Caco-2 (cell line): Measurements from ENCODE around the gene SPDYE1. TPM values are rescaled to one million over a fixed set of nuclear protein-coding genes. Genes with fewer than 3 reads are reported as not detected.
A peak's percentile ranks its signal among the peaks of the same experiment; 100 is the strongest.

Experiments used
- BruUV-seq: library from RNA; stranded (reverse); fragments of 400-500 nt; replicated peaks from 2 replicates; lab custom pipeline; 2021; lab: Mats Ljungman, UMichigan
- CTCF ChIA-PET: fragments of 300-600 bp; sonication (Branson Sonifier 250); formaldehyde crosslinking; loops from one replicate; lab custom pipeline; 2022; ENCODE audit warnings: antibody characterized with exemption; lab: Charles Lee
- POLR2A ChIA-PET: fragments of 300-600 bp; sonication (Branson Sonifier 250); formaldehyde crosslinking; loops from one replicate; lab custom pipeline; 2022; ENCODE audit warnings: antibody characterized with exemption; lab: Charles Lee
- DNase-seq, 2 experiments: peaks; one replicate each; pipeline versions ENCODE4 v3.0.0 to v3.0.0-alpha.2; 2020 to 2022
- H3K27me3 ChIP-seq: replicated peaks from 2 replicates; pipeline ENCODE4 v1.6.0; 2011; ENCODE audit warnings: low read length; ENCODE audit not compliant: control insufficient read depth, insufficient read depth
- H3K36me3 ChIP-seq: 2 replicates; pipeline ENCODE4 v1.5.1; 2011; ENCODE audit warnings: low read length; ENCODE audit not compliant: control insufficient read depth, insufficient read depth
- H3K4me1 ChIP-seq: fragments of 250-450 bp; sonication (Bioruptor Pico); 2 replicates; pipeline ENCODE4 v1.5.1; 2020; ENCODE audit warnings: mild to moderate bottlenecking
- H3K4me3 ChIP-seq: 2 replicates; pipeline ENCODE4 v1.5.1; 2011; ENCODE audit warnings: low read depth, mild to moderate bottlenecking, control low read depth, low read length
- H3K9me3 ChIP-seq: fragments of 250-450 bp; sonication (Bioruptor Pico); 2 replicates; pipeline ENCODE4 v1.5.1; 2020; ENCODE audit warnings: mild to moderate bottlenecking, moderate library complexity
- H3K27ac Mint-ChIP-seq: one replicate; pipeline ENCODE4 v1.8.0; 2022; ENCODE audit warnings: mixed read lengths; ENCODE audit not compliant: unreplicated experiment
- H3K27me3 Mint-ChIP-seq: one replicate; pipeline ENCODE4 v1.8.0; 2022; ENCODE audit warnings: mixed read lengths; ENCODE audit not compliant: insufficient read depth, unreplicated experiment
- H3K36me3 Mint-ChIP-seq: one replicate; pipeline ENCODE4 v1.8.0; 2022; ENCODE audit warnings: mild to moderate bottlenecking, mixed read lengths; ENCODE audit not compliant: insufficient read depth, unreplicated experiment
- H3K4me1 Mint-ChIP-seq: one replicate; pipeline ENCODE4 v1.8.0; 2022; ENCODE audit warnings: low read depth, mixed read lengths; ENCODE audit not compliant: unreplicated experiment
- H3K4me3 Mint-ChIP-seq: one replicate; pipeline ENCODE4 v1.8.0; 2022; ENCODE audit warnings: mild to moderate bottlenecking, moderate library complexity, mixed read lengths; ENCODE audit not compliant: unreplicated experiment
- H3K9me3 Mint-ChIP-seq: one replicate; pipeline ENCODE4 v1.8.0; 2022; ENCODE audit warnings: mixed read lengths; ENCODE audit not compliant: unreplicated experiment
- CTCF ChIP-seq, 2 experiments: fragments of 200-600 bp in 1 of 2; IDR thresholded peaks; 1 replicate in 1 of 2; 2 replicates in 1 of 2; pipeline versions ENCODE4 v1.5.1 to v1.8.0; 2011 to 2022; ENCODE audit warnings: antibody characterized with exemption in 1 of 2, control low read depth in 1 of 2, inconsistent platforms in 1 of 2, low read depth in 1 of 2, low read length in 1 of 2, mild to moderate bottlenecking in 1 of 2, moderate library complexity in 1 of 2; ENCODE audit not compliant: insufficient read depth in 1 of 2, severe bottlenecking in 1 of 2, unreplicated experiment in 1 of 2
- intact Hi-C: fragments of 100-400 bp; cut with micrococcal nuclease; formaldehyde crosslinking; loops from one replicate; pipeline ENCODE4 v1.10.0; 2022; ENCODE audit not compliant: unreplicated experiment
- total RNA-seq: library from RNA; stranded (reverse); gene quantifications from 2 replicates; pipeline ENCODE4 v1.2.3, GENCODE V29; 2022

SPDYE1 gene
- total RNA-seq, 1 experiment from 2014 or later, result not detected

- no peaks in the 10 kb centered on the region for H3K27me3 Mint-ChIP-seq
- no peak for TF ChIP-seq CTCF (IDR thresholded peaks at IDR 0.05; ENCODE audit: insufficient read depth in 1 of 2, low read depth in 1 of 2, low read length in 1 of 2, severe bottlenecking in 1 of 2, unreplicated experiment in 1 of 2)
- no peaks in the 10 kb centered on the region for H3K9me3 Mint-ChIP-seq
- BruUV-seq, result no TSS peak
- peak within 1 kb of the TSS; percentile 87 for H3K4me3 Mint-ChIP-seq
- peak; percentile 94 to 97 for DNase-seq
- peak within 1 kb of the TSS; percentile 73 for H3K27ac Mint-ChIP-seq
- intact Hi-C loops, result no loop called here
- peaks cover 3% of the 10 kb centered on the region for H3K36me3 ChIP-seq
- no peaks in the 10 kb centered on the region for H3K9me3 ChIP-seq
- POLR2A ChIA-PET, result interaction anchor here (1.1 kb wide), 1 partner anchor 462 kb away, joined by 3 read pairs; the partner anchor contains the start of gene STK17A
- H3K4me1 ChIP-seq, result peaks cover 4% of the 10 kb centered on the region; the same call in 1 of the 2 replicates
- H3K27me3 ChIP-seq, result no peaks in the 10 kb centered on the region
- peak within 1 kb of the TSS; percentile 87 for H3K4me3 ChIP-seq
- H3K4me1 Mint-ChIP-seq, result peaks cover 16% of the 10 kb centered on the region
- CTCF ChIA-PET, result interaction anchor here (0.7 to 1.4 kb wide), 4 partner anchors 13 to 78 kb away, joined by 3 to 6 read pairs (median 4); no protein-coding TSS in a partner anchor
- peaks cover 15% of the 10 kb centered on the region for H3K36me3 Mint-ChIP-seq
These were observed 46.9 kb downstream of the SPDYE1 start, which contains the start of gene DBNL for GRCh38 chr7:44044315-44045225. Gene DBNL (plus strand): TSS chr7:44044702. CDS start chr7:44044738, 36 bp downstream.

GRCh38 chr7:44045226-44046014 is 47.7 kb downstream of the SPDYE1 start:
- peaks cover 4% of the 10 kb centered on the region for H3K36me3 ChIP-seq
- H3K4me3 Mint-ChIP-seq, result peak overlapping the region; percentile 87
- H3K27me3 ChIP-seq, result no peaks in the 10 kb centered on the region
- peaks cover 4% of the 10 kb centered on the region; the same call in 1 of the 2 replicates for H3K4me1 ChIP-seq
- H3K4me1 Mint-ChIP-seq, result peaks cover 16% of the 10 kb centered on the region
- H3K27me3 Mint-ChIP-seq, result no peaks in the 10 kb centered on the region
- ChIA-PET POLR2A (interaction anchor here (1.1 kb wide), 1 partner anchor 528 kb away, joined by 3 read pairs; the partner anchor contains the start of gene DDX56), CTCF (no interaction called here)
- no peaks in the 10 kb centered on the region for H3K9me3 Mint-ChIP-seq
- peak overlapping the region; percentile 87 for H3K4me3 ChIP-seq
- BruUV-seq, result TSS peak; percentile 36
- peak overlapping the region; percentile 73 for H3K27ac Mint-ChIP-seq
- no peak for DNase-seq
- no peak for TF ChIP-seq CTCF (IDR thresholded peaks at IDR 0.05; ENCODE audit: insufficient read depth in 1 of 2, low read depth in 1 of 2, low read length in 1 of 2, severe bottlenecking in 1 of 2, unreplicated experiment in 1 of 2)
- intact Hi-C loops, result no loop called here
- H3K9me3 ChIP-seq, result no peaks in the 10 kb centered on the region
- H3K36me3 Mint-ChIP-seq, result peaks cover 15% of the 10 kb centered on the region
